Smooth muscle cell (in vitro differentiated cells): ENCODE measurements around the gene FLCN. TPM values are rescaled to one million over a fixed set of nuclear protein-coding genes. Genes with fewer than 3 reads are reported as not detected.
A peak's percentile ranks its signal among the peaks of the same experiment; 100 is the strongest.
"Not testable (repeated sequence)": the region's sequence is repeated elsewhere in the genome, so short reads cannot be mapped to it uniquely, and the experiment has no call there.

ENCODE experiments used
- DNase-seq: peaks from one replicate; lab custom pipeline; 2025; ENCODE audit not compliant: unreplicated experiment; lab: John Stamatoyannopoulos, UW
- H2AFZ ChIP-seq: fragments of 200-600 bp; sonication (generic); 2 replicates; pipeline ENCODE4 v1.6.0; 2016; ENCODE audit warnings: antibody characterized with exemption, low read depth, mild to moderate bottlenecking
- H3F3A ChIP-seq: fragments of 200-600 bp; sonication (generic); 2 replicates; pipeline ENCODE4 v1.6.0; 2017; ENCODE audit warnings: antibody characterized with exemption, low read depth
- H3K27ac ChIP-seq: fragments of 200-600 bp; sonication (generic); 2 replicates; pipeline ENCODE4 v1.5.1; 2016; ENCODE audit warnings: low read depth, mild to moderate bottlenecking
- H3K27me3 ChIP-seq: fragments of 200-600 bp; sonication (generic); 2 replicates; pipeline ENCODE4 v1.6.1; 2016; ENCODE audit warnings: low read depth, mild to moderate bottlenecking
- H3K36me3 ChIP-seq: fragments of 200-600 bp; sonication (generic); 2 replicates; pipeline ENCODE4 v1.5.1; 2016; ENCODE audit warnings: low read depth
- H3K4me1 ChIP-seq: fragments of 200-600 bp; sonication (generic); 2 replicates; pipeline ENCODE4 v1.5.1; 2016; ENCODE audit warnings: low read depth
- H3K4me2 ChIP-seq: fragments of 200-600 bp; sonication (generic); 2 replicates; pipeline ENCODE4 v1.6.0; 2016; ENCODE audit warnings: mild to moderate bottlenecking
- H3K4me3 ChIP-seq: fragments of 200-600 bp; sonication (generic); 2 replicates; pipeline ENCODE4 v1.5.1; 2016; ENCODE audit warnings: mild to moderate bottlenecking
- H3K79me2 ChIP-seq: fragments of 200-600 bp; sonication (generic); 2 replicates; pipeline ENCODE4 v1.6.0; 2016; ENCODE audit warnings: low read depth, mild to moderate bottlenecking
- H3K9ac ChIP-seq: fragments of 200-600 bp; sonication (generic); 2 replicates; pipeline ENCODE4 v1.6.0; 2016; ENCODE audit warnings: low read depth
- H3K9me3 ChIP-seq: fragments of 200-600 bp; sonication (generic); replicated peaks from 2 replicates; pipeline ENCODE4 v1.5.1; 2016; ENCODE audit warnings: low read depth
- H4K20me1 ChIP-seq: fragments of 200-600 bp; sonication (generic); 2 replicates; pipeline ENCODE4 v1.6.0; 2016; ENCODE audit warnings: low read depth
- WGBS: methylation state at CpG from one replicate; pipeline ENCODE4 v1.1.7; 2016; ENCODE audit warnings: low lambda C conversion rate; 5-methylcytosine and 5-hydroxymethylcytosine counted together
- polyA plus RNA-seq: library from polyadenylated mRNA; unstranded; fragments of >200 nt; fragmentation: Nextera tagmentation; extraction: Ambion mirVana; gene quantifications from 2 replicates; pipeline ENCODE4 v1.2.1, GENCODE V29; 2016
- total RNA-seq: library from RNA; depleted of rRNA; stranded (reverse); fragments of >200 nt; gene quantifications from 2 replicates; pipeline ENCODE4 v1.2.3, GENCODE V29; 2014
- TF ChIP-seq, protein P1 (sequence below): fragments of 200-600 bp; sonication (generic); IDR thresholded peaks from 2 replicates; pipeline ENCODE4 v1.5.1; 2017; ENCODE audit warnings: borderline replicate concordance, mild to moderate bottlenecking, antibody characterized with exemption; ENCODE audit not compliant: insufficient read depth, poor library complexity, severe bottlenecking

Gene FLCN
- total and polyA plus RNA-seq, 2 experiments from 2014 or later, result 7.6 to 15.1 TPM

- H3K9ac ChIP-seq, result no peak overlapping the region
- H3K9me3 ChIP-seq, result no peaks in the 10 kb centered on the region
- H3K4me2 ChIP-seq, result no peak overlapping the region
Measured at GRCh38 chr17:17186551-17187505, 50.1 kb downstream of the FLCN start.

GRCh38 chr17:17186051-17186450 is 50.9 kb downstream of the FLCN start:
- no peak overlapping the region for H3K4me3 ChIP-seq
- peaks cover 3% of the 10 kb centered on the region for H4K20me1 ChIP-seq
- H3K9ac ChIP-seq, result no peak overlapping the region
- no peaks in the 10 kb centered on the region for H3K36me3 ChIP-seq
- H3K9me3 ChIP-seq, result no peaks in the 10 kb centered on the region
- H3F3A ChIP-seq, result peaks cover 11% of the 10 kb centered on the region
- no peaks in the 10 kb centered on the region for H3K27me3 ChIP-seq
- WGBS, result 56% methylated on average over 3 of the region's 3 CpGs
- DNase-seq, result no peak
- peak overlapping the region; percentile 32 for H3K27ac ChIP-seq
- no peak overlapping the region for H3K4me2 ChIP-seq
- no peaks in the 10 kb centered on the region for H3K79me2 ChIP-seq
- peaks cover 11% of the 10 kb centered on the region for H3K4me1 ChIP-seq
- TF ChIP-seq, protein P1, sequence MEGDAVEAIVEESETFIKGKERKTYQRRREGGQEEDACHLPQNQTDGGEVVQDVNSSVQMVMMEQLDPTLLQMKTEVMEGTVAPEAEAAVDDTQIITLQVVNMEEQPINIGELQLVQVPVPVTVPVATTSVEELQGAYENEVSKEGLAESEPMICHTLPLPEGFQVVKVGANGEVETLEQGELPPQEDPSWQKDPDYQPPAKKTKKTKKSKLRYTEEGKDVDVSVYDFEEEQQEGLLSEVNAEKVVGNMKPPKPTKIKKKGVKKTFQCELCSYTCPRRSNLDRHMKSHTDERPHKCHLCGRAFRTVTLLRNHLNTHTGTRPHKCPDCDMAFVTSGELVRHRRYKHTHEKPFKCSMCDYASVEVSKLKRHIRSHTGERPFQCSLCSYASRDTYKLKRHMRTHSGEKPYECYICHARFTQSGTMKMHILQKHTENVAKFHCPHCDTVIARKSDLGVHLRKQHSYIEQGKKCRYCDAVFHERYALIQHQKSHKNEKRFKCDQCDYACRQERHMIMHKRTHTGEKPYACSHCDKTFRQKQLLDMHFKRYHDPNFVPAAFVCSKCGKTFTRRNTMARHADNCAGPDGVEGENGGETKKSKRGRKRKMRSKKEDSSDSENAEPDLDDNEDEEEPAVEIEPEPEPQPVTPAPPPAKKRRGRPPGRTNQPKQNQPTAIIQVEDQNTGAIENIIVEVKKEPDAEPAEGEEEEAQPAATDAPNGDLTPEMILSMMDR, result no peak
- H2AFZ ChIP-seq, result no peak overlapping the region

More at GRCh38 chr17:17186551-17187505, 50.1 kb downstream of the FLCN start:
- H3F3A ChIP-seq, result peaks cover 11% of the 10 kb centered on the region
- H3K79me2 ChIP-seq, result no peaks in the 10 kb centered on the region
- H3K36me3 ChIP-seq, result no peaks in the 10 kb centered on the region
- H3K4me1 ChIP-seq, result peaks cover 15% of the 10 kb centered on the region
- peak overlapping the region; percentile 32 for H3K27ac ChIP-seq
- TF ChIP-seq, protein P1, result no peak
- H3K4me3 ChIP-seq, result no peak overlapping the region
- no peaks in the 10 kb centered on the region for H3K27me3 ChIP-seq
- 85% methylated on average over 14 of the region's 14 CpGs for WGBS
- H2AFZ ChIP-seq, result no peak overlapping the region
- no peak for DNase-seq
- peaks cover 3% of the 10 kb centered on the region for H4K20me1 ChIP-seq

- H4K20me1 ChIP-seq, H3K4me1 ChIP-seq, H3K4me3 ChIP-seq, H3K36me3 ChIP-seq, H3K79me2 ChIP-seq, H3K9me3 ChIP-seq, DNase-seq, H3K9ac ChIP-seq, H3K27me3 ChIP-seq, H2AFZ ChIP-seq, H3K4me2 ChIP-seq: not testable (repeated sequence)
- H3K27ac ChIP-seq, result peak overlapping the region; percentile 32
- peaks cover 11% of the 10 kb centered on the region for H3F3A ChIP-seq
- 72% methylated on average over 13 of the region's 13 CpGs for WGBS
Measured at GRCh38 chr17:17184985-17185757, 51.8 kb downstream of the FLCN start.

DNA sequence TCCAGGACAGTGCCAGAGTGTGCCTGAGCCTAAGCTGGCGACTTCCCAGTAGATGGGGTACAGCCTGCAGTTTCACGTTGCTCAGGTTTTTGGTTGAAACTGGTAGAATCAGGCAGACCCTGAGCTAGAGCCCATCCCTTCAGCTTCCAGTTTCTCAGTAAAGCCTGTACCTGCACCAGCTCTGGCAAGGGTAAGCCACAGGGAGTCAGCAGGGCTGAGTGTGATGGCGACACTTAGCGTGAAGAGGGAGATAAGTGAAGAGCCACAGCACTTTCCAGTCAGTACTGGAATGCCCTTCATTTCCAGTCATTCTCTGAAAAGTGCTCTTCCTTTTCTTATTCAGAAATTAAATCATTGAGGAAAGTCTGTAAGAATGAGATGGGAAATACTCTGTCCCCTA is 53.2 kb downstream of the FLCN start:
- Histone ChIP-seq H3K36me3 (no peaks in the 10 kb centered on the region), H3K4me2 (no peak overlapping the region), H3K9ac (no peak overlapping the region), H3K9me3 (no peaks in the 10 kb centered on the region), H3K27ac (no peak overlapping the region), H3K4me1 (no peaks in the 10 kb centered on the region), H4K20me1 (peaks cover 3% of the 10 kb centered on the region), H2AFZ (no peak overlapping the region), H3K4me3 (no peak overlapping the region), H3K79me2 (no peaks in the 10 kb centered on the region), H3F3A (no peaks in the 10 kb centered on the region), H3K27me3 (no peaks in the 10 kb centered on the region)
- WGBS, result 94% methylated on average over 4 of the region's 4 CpGs
- no peak for DNase-seq
- TF ChIP-seq, protein P1, result no peak
